Ureter (tissue), 1 donor: ENCODE data around the gene CEACAM19. TPM values are rescaled to one million over a fixed set of nuclear protein-coding genes. Genes with fewer than 3 reads are reported as not detected.

ENCODE experiments used
- DNase-seq: peaks from one replicate; pipeline ENCODE4 v3.0.0-alpha.2; 2020; ENCODE audit warnings: low spot score
- total RNA-seq: library from RNA; stranded (reverse); gene quantifications from one replicate; pipeline ENCODE4 v1.2.4, GENCODE V29; 2023
- donor health status: DM: yes; HTN: yes; CAD: no.

The CEACAM19 gene
- total RNA-seq, 1 donor from 2014 or later: 4.5 TPM

GRCh38 chr19:44722131-44723121 is 51.1 kb downstream of the CEACAM19 start:
- no peak for DNase-seq

- DNase-seq: no peak
Observed at GRCh38 chr19:44723299-44723951, 52.1 kb downstream of the CEACAM19 start.

- DNase-seq: peak; percentile 90
Observed at GRCh38 chr19:44723952-44724319, 52.7 kb downstream of the CEACAM19 start.

DNA sequence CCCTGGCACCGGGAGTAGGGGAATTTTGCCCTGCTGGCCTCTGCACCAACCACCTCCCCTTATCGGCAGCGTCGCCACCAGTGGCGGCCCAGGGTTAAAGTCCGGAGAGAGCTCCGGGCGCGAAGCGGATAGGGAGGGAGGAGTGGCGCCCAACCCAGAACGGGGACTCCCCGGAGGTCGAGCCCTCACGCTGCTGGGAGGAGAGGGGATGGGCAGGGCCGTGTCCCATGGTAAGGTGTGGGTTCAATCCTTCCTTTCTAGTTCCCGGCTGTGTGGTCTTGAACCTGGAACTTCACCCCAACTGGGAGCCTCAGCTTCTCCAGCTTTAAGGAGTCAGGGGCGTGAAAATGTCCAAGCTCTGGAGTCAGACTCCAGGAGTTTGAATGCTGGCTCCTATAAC is 54.0 kb downstream of the CEACAM19 start:
- DNase-seq: no peak

GRCh38 chr19:44725684-44726083 is 54.4 kb downstream of the CEACAM19 start:
- DNase-seq: no peak

DNA sequence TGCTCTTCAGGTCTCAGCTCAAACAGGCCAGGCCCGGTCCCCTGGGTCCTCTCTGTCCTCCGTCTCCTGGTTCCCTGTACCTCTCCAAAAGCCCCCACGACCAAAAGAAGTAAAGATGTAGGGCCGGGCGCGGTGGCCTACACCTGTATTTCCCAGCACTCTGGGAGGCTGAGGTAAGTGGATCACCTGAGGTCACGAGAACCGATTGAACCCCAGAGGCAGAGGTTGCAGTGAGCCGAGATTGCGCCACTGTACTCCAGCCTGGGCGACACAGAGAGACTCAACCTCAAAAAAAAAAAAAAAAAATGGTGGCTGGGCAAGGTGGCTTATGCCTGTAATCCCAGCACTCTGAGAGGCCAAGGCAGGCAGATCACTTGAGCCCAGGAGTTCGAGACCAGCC is 55.2 kb downstream of the CEACAM19 start:
- no peak for DNase-seq

DNA sequence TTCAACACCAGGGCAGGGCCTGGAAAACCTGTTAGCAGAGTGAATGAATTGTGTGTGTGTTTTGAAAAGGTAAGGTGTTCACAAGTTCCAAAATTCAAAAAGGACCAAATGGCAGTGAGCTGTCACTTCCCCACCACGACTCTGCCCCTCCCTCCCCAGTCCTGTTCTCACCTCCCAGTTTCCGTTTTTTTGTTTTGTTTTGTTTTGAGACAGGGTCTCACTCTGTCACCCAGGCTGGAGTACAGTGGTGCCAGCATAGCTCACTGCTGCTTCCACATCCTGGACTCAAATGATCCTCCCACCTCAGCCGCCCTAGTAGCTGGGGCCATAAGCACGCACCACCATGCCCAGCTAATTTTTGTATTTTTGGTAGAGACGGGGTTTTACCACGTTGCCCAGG is 56.9 kb downstream of the CEACAM19 start:
- no peak for DNase-seq

- no peak for DNase-seq
Observed at GRCh38 chr19:44729516-44730033, 58.3 kb downstream of the CEACAM19 start.

DNA sequence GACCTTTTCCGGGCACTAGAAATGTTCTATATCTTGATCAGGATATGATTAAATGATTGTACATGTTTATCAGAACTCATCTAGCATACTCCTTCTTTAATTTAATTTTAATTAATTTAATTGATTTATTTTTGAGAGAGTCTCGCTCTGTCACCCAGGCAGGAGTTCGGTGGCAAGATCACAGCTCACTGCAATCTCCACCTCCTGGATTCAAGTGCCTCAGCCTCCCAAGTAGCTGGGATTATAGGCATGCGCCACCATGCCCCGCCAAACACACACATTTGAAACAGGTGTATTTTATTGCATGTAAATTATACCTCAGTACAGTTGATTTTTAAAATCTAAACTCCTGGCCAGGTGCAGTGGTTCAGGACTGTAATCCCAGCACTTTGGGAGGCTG is 59.8 kb downstream of the CEACAM19 start:
- DNase-seq: no peak

DNA sequence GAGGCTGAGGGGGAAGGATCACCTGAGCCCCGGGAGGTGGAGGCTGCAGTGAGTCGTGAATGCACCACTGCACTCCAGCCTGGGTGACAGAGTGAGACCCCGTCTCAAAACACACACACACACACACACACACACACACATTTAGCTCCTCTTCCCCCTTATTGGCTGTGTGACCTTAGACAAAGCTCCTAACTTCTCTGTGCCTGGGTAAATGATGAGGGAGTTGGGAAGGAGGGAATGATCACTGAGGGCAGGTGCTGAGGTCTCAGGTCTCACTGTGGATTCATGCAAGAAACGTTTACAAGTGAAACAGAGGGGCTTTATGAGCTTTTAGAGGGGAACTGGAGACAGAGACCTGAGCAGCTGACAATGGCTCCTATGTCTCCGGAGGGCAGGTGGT is 60.3 kb downstream of the CEACAM19 start:
- DNase-seq: no peak

GRCh38 chr19:44732235-44733014 is 61.1 kb downstream of the CEACAM19 start:
- DNase-seq: no peak

Other genes starting within 250 kb of the CEACAM19 start
- 7.7 TPM for gene ZNF229, start 223.0 kb upstream of the CEACAM19 start, total RNA-seq
- gene ZNF180, start 171.0 kb upstream of the CEACAM19 start, total RNA-seq: 10.9 TPM
- not detected for gene CEACAM20, start 141.8 kb upstream of the CEACAM19 start, total RNA-seq
- gene IGSF23, start 57.9 kb upstream of the CEACAM19 start, total RNA-seq: not detected
- 24.9 TPM for gene PVR, start 27.6 kb upstream of the CEACAM19 start, total RNA-seq
- gene CEACAM16, start 27.7 kb downstream of the CEACAM19 start, total RNA-seq: not detected
- gene BCL3, start 77.2 kb downstream of the CEACAM19 start, total RNA-seq: 68.4 TPM
- 49.5 TPM for gene CBLC, start 106.4 kb downstream of the CEACAM19 start, total RNA-seq
- 136 TPM for gene BCAM, start 137.6 kb downstream of the CEACAM19 start, total RNA-seq
- 66.7 TPM for gene NECTIN2, start 174.8 kb downstream of the CEACAM19 start, total RNA-seq
- gene TOMM40, start 219.8 kb downstream of the CEACAM19 start, total RNA-seq: 65.9 TPM
- gene APOE, start 234.3 kb downstream of the CEACAM19 start, total RNA-seq: 61.2 TPM
- 32.5 TPM for gene APOC1, start 243.1 kb downstream of the CEACAM19 start, total RNA-seq